Peyer's patch (tissue), 4 donors: ENCODE data around the gene GRIN2C. TPM values are rescaled to one million over a fixed set of nuclear protein-coding genes. Genes with fewer than 3 reads are reported as not detected.

ENCODE experiments used
- DNase-seq, 3 donors: peaks; one replicate each; pipeline ENCODE4 v3.0.0-alpha.2; 2017 to 2019
- H3K27ac ChIP-seq, 4 donors: fragments of 200-600 bp; sonication (generic); one replicate each; pipeline ENCODE4 v1.5.1; 2016 to 2019
- H3K27me3 ChIP-seq, 2 donors: fragments of 200-600 bp; sonication (generic); one replicate each; pipeline ENCODE4 v1.5.1; 2019
- H3K36me3 ChIP-seq, 3 donors: fragments of 200-600 bp; sonication (generic); one replicate each; pipeline ENCODE4 v1.5.1; 2016 to 2019
- H3K4me1 ChIP-seq, 4 donors: fragments of 200-600 bp; sonication (generic); one replicate each; pipeline ENCODE4 v1.5.1; 2016 to 2019
- H3K4me3 ChIP-seq, 4 donors: fragments of 200-600 bp; sonication (generic); 1 replicate in 3 of 4; 2 replicates in 1 of 4; pipeline ENCODE4 v1.5.1; 2016 to 2019; ENCODE audit warnings: mild to moderate bottlenecking in 1 of 4
- H3K9me3 ChIP-seq, 4 donors: fragments of 200-600 bp; sonication (generic); one replicate each; pipeline ENCODE4 v1.5.1; 2016 to 2019; ENCODE audit warnings: mild to moderate bottlenecking in 1 of 4
- POLR2A ChIP-seq, 2 donors: fragments of 450-650 bp; IDR thresholded peaks; one replicate each; pipeline ENCODE4 v1.5.1; 2017; ENCODE audit warnings: antibody characterized with exemption in 2 of 2, mild to moderate bottlenecking in 2 of 2, moderate library complexity in 2 of 2
- total RNA-seq, 4 donors: library from RNA; depleted of rRNA; stranded (reverse); fragments of >200 nt; gene quantifications; one replicate each; pipeline ENCODE4 v1.1.0, GENCODE V29; 2016
- TF ChIP-seq, protein P1 (sequence below), 6 experiments: fragments of 450-650 bp in 4 of 6; fragments of 200-600 bp in 2 of 6; sonication (generic) in 1 of 6; IDR thresholded peaks; one replicate each; pipeline ENCODE4 v1.5.1; 2017 to 2019; ENCODE audit warnings: antibody characterized with exemption in 6 of 6, mild to moderate bottlenecking in 3 of 6, moderate library complexity in 1 of 6

GRIN2C gene
- total RNA-seq, 4 donors from 2014 or later: 0.13 to 2.7 TPM; not detected in 2

DNA sequence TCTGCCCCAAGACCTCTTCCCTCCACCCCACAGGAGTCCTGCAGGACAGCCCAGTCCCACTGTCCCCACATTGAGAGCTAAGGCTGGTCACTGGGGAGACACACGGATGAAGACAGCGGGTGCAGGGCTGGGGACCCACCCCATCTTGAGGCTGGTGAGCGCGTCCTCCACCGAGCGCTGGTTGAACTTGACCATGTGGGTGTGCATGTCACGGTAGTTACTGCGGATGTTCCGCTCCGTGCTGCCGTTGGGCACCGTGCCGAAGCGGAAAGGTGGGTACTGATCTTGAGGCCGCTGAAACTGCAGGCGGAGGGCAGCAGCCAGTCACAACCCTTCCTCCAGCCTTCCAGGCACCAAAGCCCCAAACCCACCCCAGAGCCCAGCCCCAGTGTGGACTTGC lies 13.1 kb downstream of the GRIN2C start:
- H3K9me3 ChIP-seq: no peaks in the 10 kb centered on the region
- no peak overlapping the region for H3K27ac ChIP-seq
- no peak overlapping the region for H3K4me3 ChIP-seq
- TF ChIP-seq POLR2A (IDR thresholded peaks at IDR 0.05): no peak
- TF ChIP-seq, protein P1, sequence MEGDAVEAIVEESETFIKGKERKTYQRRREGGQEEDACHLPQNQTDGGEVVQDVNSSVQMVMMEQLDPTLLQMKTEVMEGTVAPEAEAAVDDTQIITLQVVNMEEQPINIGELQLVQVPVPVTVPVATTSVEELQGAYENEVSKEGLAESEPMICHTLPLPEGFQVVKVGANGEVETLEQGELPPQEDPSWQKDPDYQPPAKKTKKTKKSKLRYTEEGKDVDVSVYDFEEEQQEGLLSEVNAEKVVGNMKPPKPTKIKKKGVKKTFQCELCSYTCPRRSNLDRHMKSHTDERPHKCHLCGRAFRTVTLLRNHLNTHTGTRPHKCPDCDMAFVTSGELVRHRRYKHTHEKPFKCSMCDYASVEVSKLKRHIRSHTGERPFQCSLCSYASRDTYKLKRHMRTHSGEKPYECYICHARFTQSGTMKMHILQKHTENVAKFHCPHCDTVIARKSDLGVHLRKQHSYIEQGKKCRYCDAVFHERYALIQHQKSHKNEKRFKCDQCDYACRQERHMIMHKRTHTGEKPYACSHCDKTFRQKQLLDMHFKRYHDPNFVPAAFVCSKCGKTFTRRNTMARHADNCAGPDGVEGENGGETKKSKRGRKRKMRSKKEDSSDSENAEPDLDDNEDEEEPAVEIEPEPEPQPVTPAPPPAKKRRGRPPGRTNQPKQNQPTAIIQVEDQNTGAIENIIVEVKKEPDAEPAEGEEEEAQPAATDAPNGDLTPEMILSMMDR (IDR thresholded peaks at IDR 0.05): no peak
- peaks cover 0 to 5% of the 10 kb centered on the region in 2 donors for H3K27me3 ChIP-seq
- H3K4me1 ChIP-seq: peaks cover 0 to 15% (median 11%) of the 10 kb centered on the region in 4 donors
- DNase-seq: no peak
- H3K36me3 ChIP-seq: no peaks in the 10 kb centered on the region

DNA sequence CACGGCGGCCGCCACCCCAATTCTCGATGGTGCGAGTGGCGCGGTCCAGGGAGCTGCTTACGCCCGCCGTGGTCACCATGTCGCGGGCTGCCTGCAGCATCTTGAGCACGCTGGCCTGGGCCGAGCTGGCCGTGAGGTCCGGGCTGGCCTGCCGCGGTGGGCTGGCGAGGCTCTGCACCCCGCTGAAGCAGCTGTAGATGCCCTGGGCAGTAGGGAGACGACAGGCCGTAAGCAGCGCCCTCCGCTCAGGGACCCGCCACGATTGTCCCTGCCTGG lies 16.4 kb downstream of the GRIN2C start:
- peaks cover 0 to 26% (median 16%) of the 10 kb centered on the region in 4 donors for H3K4me1 ChIP-seq
- peaks cover 0 to 4% of the 10 kb centered on the region in 2 donors for H3K27me3 ChIP-seq
- TF ChIP-seq POLR2A (IDR thresholded peaks at IDR 0.05): no peak
- TF ChIP-seq, protein P1 (IDR thresholded peaks at IDR 0.05): no peak
- no peak overlapping the region for H3K27ac ChIP-seq
- no peak for DNase-seq
- peak overlapping the region in 2 of 4 donors; percentile 49 to 66 for H3K4me3 ChIP-seq
- H3K9me3 ChIP-seq: no peaks in the 10 kb centered on the region
- no peaks in the 10 kb centered on the region for H3K36me3 ChIP-seq

DNA sequence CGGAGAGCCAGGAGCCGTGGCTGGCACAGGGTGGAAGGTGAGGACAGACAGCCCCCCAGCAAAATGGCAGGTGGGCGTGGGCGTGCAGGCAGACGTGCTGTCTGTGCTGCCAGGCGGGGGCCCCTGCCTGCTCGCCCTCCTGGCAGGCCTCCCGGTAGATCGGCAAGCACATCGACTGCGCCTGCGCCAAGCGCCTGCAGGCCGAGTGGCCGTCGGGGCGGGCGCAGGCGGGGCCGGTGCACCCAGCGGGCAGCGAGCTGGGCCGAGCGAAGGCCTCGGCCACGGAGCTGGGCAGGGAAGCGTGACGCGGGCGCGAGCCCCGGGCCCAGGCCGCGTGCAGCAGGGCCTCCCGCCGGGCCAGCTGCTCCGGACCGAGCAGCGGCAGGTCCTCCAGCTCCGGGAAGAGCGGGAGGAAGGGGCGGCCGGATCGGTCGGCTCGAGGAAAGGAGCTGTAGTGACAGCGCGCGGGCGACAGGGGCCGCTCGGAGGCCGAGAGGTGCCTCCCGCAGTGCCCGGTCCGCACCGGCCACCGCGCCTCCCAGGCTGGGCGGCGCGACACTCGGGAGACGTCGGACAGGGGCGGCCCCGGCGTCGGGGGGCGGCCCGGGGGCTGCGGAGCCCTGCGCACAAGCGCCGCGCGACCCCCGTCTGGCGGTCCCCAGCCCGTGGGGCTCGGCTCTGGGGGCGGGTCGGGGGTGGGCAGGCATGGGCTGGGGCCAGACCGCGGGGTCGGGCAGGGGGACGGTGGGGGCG lies 16.9 kb downstream of the GRIN2C start:
- Histone ChIP-seq H3K9me3 (no peaks in the 10 kb centered on the region), H3K27ac (no peak overlapping the region), H3K4me1 (peaks cover 0 to 26% (median 16%) of the 10 kb centered on the region in 4 donors), H3K36me3 (no peaks in the 10 kb centered on the region), H3K27me3 (peaks cover 0 to 4% of the 10 kb centered on the region in 2 donors), H3K4me3 (peak overlapping the region; percentile 15 to 66 (median 46))
- TF ChIP-seq, protein P1 (IDR thresholded peaks at IDR 0.05): peak in 5 of 6 experiments; percentile 32 to 83 (median 72)
- no peak for TF ChIP-seq POLR2A (IDR thresholded peaks at IDR 0.05)
- DNase-seq: peak in 2 of 3 donors; percentile 74 to 80

DNA sequence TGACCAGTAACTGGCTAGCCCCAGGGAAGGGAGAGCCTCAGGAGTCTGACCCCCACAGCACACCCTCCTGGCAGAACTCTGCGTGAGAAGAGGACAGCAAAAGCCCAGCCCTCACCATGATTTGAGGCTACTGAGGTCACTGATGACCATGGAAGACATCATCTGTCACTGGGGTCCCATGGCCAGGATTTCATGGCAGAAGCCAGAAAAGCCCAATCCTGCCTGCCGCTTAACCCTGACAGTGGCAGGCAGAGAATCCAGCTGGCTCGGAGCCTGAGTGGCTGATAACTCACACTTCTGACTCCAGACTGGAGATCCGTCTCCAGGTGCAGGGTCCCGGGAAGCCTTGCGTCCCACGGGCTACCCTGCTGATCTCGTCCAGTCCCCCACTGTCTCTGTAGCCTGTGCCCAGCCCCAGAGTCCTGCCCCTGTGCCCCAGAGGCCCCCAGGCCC lies 17.5 kb downstream of the GRIN2C start:
- no peak overlapping the region for H3K27ac ChIP-seq
- no peaks in the 10 kb centered on the region for H3K9me3 ChIP-seq
- no peak for DNase-seq

DNA sequence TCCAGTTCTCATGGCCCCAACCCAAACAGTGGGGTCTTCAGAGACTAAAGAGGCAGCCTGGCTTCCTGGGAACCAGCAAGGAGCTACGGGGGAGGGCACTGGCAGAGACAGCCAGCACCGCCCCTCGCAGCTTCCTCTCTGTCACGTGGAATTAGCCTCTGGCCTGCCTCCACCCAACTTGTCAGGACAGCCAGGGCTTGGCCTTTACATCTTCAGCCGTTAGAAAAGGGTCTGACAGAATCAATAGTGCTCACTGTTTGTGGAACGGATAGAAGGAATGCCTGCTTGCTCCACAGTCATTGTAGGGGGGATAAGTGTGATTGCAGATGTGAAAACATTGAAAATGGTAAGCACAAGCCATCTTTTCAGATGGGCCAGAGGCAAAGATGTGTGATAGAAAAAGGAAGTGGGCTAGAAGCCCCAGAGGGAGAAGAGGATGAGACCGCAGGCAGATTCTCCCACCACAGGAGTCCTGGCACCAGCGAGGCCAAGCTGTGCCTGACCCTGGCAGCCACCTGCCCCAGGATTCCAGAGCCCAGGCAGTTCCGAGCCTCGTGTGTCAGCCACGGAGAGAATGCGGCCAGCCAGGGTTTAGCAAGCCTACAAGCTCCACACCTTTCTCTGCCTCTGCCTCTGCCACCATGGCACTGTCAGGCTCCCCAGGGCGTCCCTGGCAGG lies 18.6 kb downstream of the GRIN2C start:
- peak overlapping the region in 2 of 4 donors; percentile 15 to 17 for H3K27ac ChIP-seq

More for the DNA sequence above, 17.5 kb downstream of the GRIN2C start:
- H3K4me3 ChIP-seq: peak overlapping the region in 3 of 4 donors; percentile 42 to 66 (median 49)
- H3K4me1 ChIP-seq: peaks cover 0 to 26% (median 16%) of the 10 kb centered on the region in 4 donors
- no peak for TF ChIP-seq POLR2A (IDR thresholded peaks at IDR 0.05)
- TF ChIP-seq, protein P1 (IDR thresholded peaks at IDR 0.05): no peak
- peaks cover 0 to 4% of the 10 kb centered on the region in 2 donors for H3K27me3 ChIP-seq
- no peaks in the 10 kb centered on the region for H3K36me3 ChIP-seq

More for the DNA sequence above, 18.6 kb downstream of the GRIN2C start:
- TF ChIP-seq, protein P1 (IDR thresholded peaks at IDR 0.05): no peak
- no peak for TF ChIP-seq POLR2A (IDR thresholded peaks at IDR 0.05)
- peaks cover 0 to 4% of the 10 kb centered on the region in 2 donors for H3K27me3 ChIP-seq
- DNase-seq: peak in 2 of 3 donors; percentile 36 to 67
- H3K36me3 ChIP-seq: no peaks in the 10 kb centered on the region
- H3K9me3 ChIP-seq: no peaks in the 10 kb centered on the region
- peaks cover 0 to 26% (median 16%) of the 10 kb centered on the region in 4 donors for H3K4me1 ChIP-seq
- no peak overlapping the region for H3K4me3 ChIP-seq
